Immature natural killer cell (primary cell): ENCODE data around the gene CHD9. TPM values are rescaled to one million over a fixed set of nuclear protein-coding genes. Genes with fewer than 3 reads are reported as not detected.
"Not testable (repeated sequence)": the region's sequence is repeated elsewhere in the genome, so short reads cannot be mapped to it uniquely, and the experiment has no call there.

Source experiments
- DNase-seq, 3 donors: peaks; one replicate each; pipeline ENCODE4 v3.0.0; 2022; ENCODE audit warnings: mixed read lengths in 1 of 3
- H3K27ac Mint-ChIP-seq, 6 donors: one replicate each; pipeline ENCODE4 v1.8.0; 2020; ENCODE audit warnings: mixed read lengths in 6 of 6, mild to moderate bottlenecking in 5 of 6, inconsistent platforms in 4 of 6, moderate library complexity in 3 of 6
- H3K27me3 Mint-ChIP-seq, 3 donors: one replicate each; pipeline ENCODE4 v1.8.0; 2020 to 2021; ENCODE audit warnings: low read depth in 3 of 3, mild to moderate bottlenecking in 3 of 3, mixed read lengths in 3 of 3, moderate library complexity in 3 of 3, inconsistent platforms in 1 of 3
- H3K36me3 Mint-ChIP-seq, 3 donors: one replicate each; pipeline ENCODE4 v1.8.0; 2020; ENCODE audit warnings: mixed read lengths in 3 of 3, inconsistent platforms in 2 of 3, mild to moderate bottlenecking in 2 of 3
- H3K4me1 Mint-ChIP-seq, 2 donors: one replicate each; pipeline ENCODE4 v1.8.0; 2020; ENCODE audit warnings: inconsistent platforms in 2 of 2, mild to moderate bottlenecking in 2 of 2, mixed read lengths in 2 of 2, moderate library complexity in 1 of 2
- H3K4me3 Mint-ChIP-seq, 5 donors: one replicate each; pipeline ENCODE4 v1.8.0; 2020; ENCODE audit warnings: mild to moderate bottlenecking in 5 of 5, mixed read lengths in 5 of 5, inconsistent platforms in 3 of 5, moderate library complexity in 3 of 5
- H3K9me3 Mint-ChIP-seq, 6 donors: one replicate each; pipeline ENCODE4 v1.8.0; 2020; ENCODE audit warnings: mild to moderate bottlenecking in 6 of 6, mixed read lengths in 6 of 6, inconsistent platforms in 4 of 6, moderate library complexity in 3 of 6
- polyA plus RNA-seq, 3 donors: library from polyadenylated mRNA; unstranded; fragments of 300-500 nt; fragmentation: Illumina TruSeq; gene quantifications; one replicate each; pipeline ENCODE4 v1.2.3, GENCODE V29; 2021

CHD9 gene
- polyA plus RNA-seq, 3 donors from 2014 or later, result 47.1 to 68.6 (median 48.5) TPM

DNA sequence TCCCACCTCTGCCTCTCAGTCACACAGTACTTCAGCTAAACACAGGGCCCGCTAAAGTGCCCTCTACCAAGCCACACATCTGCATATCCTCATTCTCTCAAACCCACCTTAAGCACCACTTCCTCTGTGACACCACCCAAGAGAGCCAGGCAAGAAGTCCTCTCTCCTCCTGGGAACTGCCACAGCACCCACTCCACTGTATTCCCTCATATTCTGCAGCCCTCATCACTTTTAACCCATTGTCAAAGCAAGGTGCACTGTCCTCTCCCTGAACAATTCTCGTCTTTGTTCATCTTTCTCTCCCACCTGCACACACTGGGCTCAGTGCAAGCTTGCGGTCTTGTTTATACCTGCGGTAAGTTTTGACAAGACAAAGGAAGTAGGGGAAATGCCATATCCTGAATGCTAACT is 13.6 kb downstream of the CHD9 start:
- DNase-seq, result peak; percentile 47 to 51 (median 49)

DNA sequence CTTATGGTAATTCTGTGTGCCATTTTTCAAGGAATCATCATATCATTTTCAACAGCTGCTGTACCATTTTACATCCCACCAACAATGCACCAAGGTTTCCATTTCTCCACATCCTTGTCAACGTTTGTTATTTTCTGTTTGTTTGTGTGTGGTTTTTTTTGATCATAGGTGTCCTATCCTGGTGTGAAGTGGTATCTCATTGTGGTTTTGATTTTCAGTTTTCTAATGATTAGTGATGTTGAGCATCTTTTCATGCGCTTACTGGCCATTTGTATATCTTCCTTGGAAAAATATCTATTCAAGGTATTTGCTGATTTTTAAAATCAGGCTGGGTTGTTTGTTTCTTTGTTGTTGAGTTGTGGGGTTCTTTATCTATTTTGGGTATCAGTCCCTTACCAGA is 15.0 kb downstream of the CHD9 start:
- peaks cover 0 to 2% (median 0%) of the 10 kb centered on the region in 3 donors for H3K27me3 Mint-ChIP-seq
- H3K4me1 Mint-ChIP-seq, result peaks cover 70 to 83% of the 10 kb centered on the region in 2 donors
- peak in 2 of 3 donors; percentile 14 to 23 for DNase-seq
- no peaks in the 10 kb centered on the region for H3K9me3 Mint-ChIP-seq
- H3K27ac Mint-ChIP-seq, result peak overlapping the region; percentile 14 to 87 (median 58)
- H3K4me3 Mint-ChIP-seq, result peak overlapping the region; percentile 38 to 78 (median 61)
- H3K36me3 Mint-ChIP-seq, result peaks cover 3 to 17% (median 4%) of the 10 kb centered on the region in 3 donors

More for the DNA sequence above, 13.6 kb downstream of the CHD9 start:
- H3K27ac Mint-ChIP-seq, result peak overlapping the region; percentile 39 to 88 (median 85)
- no peaks in the 10 kb centered on the region for H3K9me3 Mint-ChIP-seq
- H3K36me3 Mint-ChIP-seq, result peaks cover 2 to 9% (median 3%) of the 10 kb centered on the region in 3 donors
- peak overlapping the region; percentile 77 to 88 (median 80) for H3K4me3 Mint-ChIP-seq
- peaks cover 79 to 91% of the 10 kb centered on the region in 2 donors for H3K4me1 Mint-ChIP-seq
- peaks cover 0 to 1% (median 0%) of the 10 kb centered on the region in 3 donors for H3K27me3 Mint-ChIP-seq

DNA sequence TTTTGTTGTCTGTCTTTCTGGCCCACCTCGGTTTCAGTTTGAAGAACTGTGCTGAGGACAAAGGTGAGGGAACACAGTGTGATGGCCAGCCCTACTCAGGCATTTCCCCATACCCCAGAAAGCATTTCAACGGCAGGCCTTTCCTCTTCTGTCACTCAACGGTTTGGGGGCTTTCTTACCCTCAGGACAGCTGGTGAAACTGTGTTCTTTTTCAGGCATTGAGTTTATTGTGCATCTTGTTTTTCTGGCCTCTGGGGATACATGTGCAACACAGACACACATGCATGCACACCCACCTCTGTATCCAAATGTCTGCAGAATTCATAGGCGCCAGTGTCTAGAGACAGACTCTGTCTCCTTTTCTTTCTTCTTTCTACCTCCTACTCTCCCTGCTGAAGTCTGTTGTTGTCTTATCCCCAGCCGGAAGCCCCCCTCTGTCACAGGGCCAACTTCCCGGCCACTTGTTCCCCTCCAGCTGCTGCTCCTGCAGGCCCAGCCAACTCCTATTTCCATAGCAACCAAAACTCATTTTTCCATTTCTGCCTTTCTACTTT is 17.0 kb downstream of the CHD9 start:
- Mint-ChIP-seq H3K9me3 (no peaks in the 10 kb centered on the region), H3K4me3 (peak overlapping the region in 2 of 5 donors; percentile 36 to 39), H3K27ac (peak overlapping the region in 5 of 6 donors; percentile 7 to 82 (median 36)), H3K27me3 (peaks cover 0 to 2% (median 0%) of the 10 kb centered on the region in 3 donors), H3K36me3 (peaks cover 4 to 17% (median 4%) of the 10 kb centered on the region in 3 donors), H3K4me1 (peaks cover 54 to 63% of the 10 kb centered on the region in 2 donors)
- no peak for DNase-seq

DNA sequence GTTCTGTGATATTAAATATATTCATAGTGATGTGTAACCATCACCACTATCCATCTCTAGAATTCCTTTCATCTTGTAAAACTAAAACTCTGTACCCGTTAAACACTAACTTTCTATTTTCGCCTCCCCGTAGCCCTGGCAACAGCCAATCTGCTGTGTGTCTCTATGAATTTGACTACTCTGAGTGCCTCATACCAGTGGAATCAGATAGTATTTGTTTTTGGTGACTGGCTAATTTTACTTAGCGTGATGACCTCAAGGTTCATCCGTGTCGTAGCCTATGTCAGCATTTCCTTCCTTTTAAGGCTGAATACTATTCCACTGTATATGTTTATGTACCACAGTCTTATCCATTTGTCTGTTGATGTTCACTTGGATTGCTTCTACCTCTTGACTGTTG is 18.2 kb downstream of the CHD9 start:
- H3K27ac Mint-ChIP-seq, result peak overlapping the region in 4 of 6 donors; percentile 3 to 57 (median 38)
- no peak overlapping the region for H3K4me3 Mint-ChIP-seq
- H3K27me3 Mint-ChIP-seq, result peaks cover 0 to 2% (median 0%) of the 10 kb centered on the region in 3 donors
- H3K9me3 Mint-ChIP-seq, result no peaks in the 10 kb centered on the region
- no peak for DNase-seq
- H3K4me1 Mint-ChIP-seq, result peaks cover 42 to 52% of the 10 kb centered on the region in 2 donors
- H3K36me3 Mint-ChIP-seq, result peaks cover 4 to 17% (median 4%) of the 10 kb centered on the region in 3 donors

DNA sequence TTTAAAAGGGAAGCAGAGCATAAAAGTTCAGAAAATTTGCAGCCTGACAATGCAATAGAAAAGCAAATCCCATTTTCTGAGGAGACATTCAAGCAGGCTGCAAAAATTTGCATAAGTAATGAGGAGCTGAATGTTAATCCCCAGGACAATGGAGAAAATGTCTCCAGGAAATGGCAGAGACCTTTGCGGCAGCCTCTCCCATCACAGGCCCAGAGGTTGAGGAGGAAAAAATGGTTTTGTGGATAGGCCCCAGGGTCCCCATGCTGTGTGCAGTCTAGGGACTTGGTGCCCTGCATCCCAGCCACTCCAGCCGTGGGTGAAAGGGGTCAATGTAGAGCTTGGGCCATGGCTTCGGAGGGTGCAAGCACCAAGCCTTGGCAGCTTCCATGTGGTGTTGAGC is 19.5 kb downstream of the CHD9 start:
- not testable (repeated sequence) for H3K9me3 Mint-ChIP-seq
- H3K36me3 Mint-ChIP-seq, result peaks cover 4 to 21% (median 8%) of the 10 kb centered on the region in 3 donors

DNA sequence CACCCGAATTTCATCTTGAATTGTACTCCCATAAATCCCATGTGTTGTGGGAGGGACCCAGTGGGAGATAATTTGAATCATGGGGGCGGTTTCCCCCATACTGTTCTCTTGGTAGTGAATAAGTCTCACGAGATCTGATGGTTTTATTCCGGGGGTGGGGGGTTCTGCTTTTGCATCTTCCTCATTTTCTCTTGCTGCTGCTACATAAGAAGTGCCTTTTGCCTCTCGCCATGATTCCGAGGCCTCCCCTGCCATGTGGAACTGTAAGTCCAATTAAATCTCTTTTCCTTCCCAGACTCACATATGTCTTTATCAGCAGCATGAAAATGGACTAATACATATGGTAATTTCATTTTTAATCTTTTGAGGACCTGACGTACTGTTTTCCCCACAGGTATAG is 20.7 kb downstream of the CHD9 start:
- not testable (repeated sequence) for H3K9me3 Mint-ChIP-seq, H3K27me3 Mint-ChIP-seq, H3K27ac Mint-ChIP-seq, DNase-seq, H3K4me3 Mint-ChIP-seq
- Mint-ChIP-seq H3K36me3 (peaks cover 4 to 14% (median 8%) of the 10 kb centered on the region in 3 donors), H3K4me1 (peaks cover 21 to 37% of the 10 kb centered on the region in 2 donors)

More for the DNA sequence above, 19.5 kb downstream of the CHD9 start:
- not testable (repeated sequence) for H3K27ac Mint-ChIP-seq, DNase-seq, H3K27me3 Mint-ChIP-seq, H3K4me3 Mint-ChIP-seq
- peaks cover 32 to 48% of the 10 kb centered on the region in 2 donors for H3K4me1 Mint-ChIP-seq

DNA sequence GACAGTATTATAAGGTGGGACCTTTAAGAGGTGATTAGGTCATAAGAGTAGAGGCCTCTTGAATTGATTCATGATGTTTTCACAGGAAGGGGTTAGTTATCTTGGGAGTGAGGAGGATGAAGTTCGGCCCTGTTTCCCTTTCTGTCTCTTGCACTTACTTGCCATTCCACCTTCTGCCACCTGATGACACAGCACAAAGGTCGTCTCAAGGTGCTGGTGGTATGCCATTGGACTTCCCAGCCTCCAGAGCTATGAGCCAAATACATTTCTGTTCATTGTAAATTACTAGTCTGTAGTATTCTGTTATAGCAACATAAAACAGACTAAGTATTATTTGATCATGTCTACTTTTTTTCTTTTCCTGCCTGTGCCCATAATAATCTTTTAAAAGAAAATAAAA is 23.5 kb downstream of the CHD9 start:
- H3K4me1 Mint-ChIP-seq, result peaks cover 6 to 22% of the 10 kb centered on the region in 2 donors
- H3K4me3 Mint-ChIP-seq, result no peak overlapping the region
- DNase-seq, result no peak
- peaks cover 0 to 2% (median 0%) of the 10 kb centered on the region in 3 donors for H3K27me3 Mint-ChIP-seq
- no peaks in the 10 kb centered on the region for H3K9me3 Mint-ChIP-seq
- peaks cover 9 to 21% (median 14%) of the 10 kb centered on the region in 3 donors for H3K36me3 Mint-ChIP-seq
- H3K27ac Mint-ChIP-seq, result peak overlapping the region in 1 of 6 donors; percentile 20

DNA sequence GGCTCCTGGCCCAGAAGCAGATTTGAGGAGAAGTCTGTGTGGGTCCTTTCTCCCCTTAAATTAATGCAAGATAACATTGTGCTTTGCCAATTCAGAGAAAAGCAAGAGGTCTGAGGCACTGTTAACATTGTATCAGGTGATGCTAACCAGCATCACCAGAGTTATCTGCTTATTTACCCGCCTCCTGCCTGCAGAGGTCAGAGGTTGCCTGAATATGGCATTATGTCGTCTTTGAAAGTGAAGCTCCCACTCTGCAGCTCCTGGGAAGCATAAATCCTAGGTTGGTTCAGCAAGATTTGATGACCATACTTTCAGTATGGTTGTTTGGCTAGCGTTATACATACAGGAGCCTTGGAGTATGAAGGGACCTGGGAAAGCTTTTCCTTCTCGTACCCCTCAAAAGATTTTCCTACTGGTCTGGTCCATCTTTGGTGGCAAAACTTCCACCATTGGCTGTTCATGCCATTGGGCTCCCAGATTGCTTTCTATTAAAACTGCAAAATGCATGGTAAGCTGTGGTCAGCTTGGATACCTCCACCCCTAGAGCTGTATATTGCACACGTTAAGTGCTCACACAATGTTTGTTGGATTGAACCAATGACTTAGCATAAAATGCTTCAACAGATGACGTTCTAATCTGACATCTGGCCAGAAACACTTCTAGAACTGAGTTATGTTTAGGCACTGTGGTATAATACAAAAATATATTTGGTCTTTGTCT is 24.1 kb downstream of the CHD9 start:
- H3K27me3 Mint-ChIP-seq, result peaks cover 0 to 2% (median 0%) of the 10 kb centered on the region in 3 donors
- no peak for DNase-seq
- H3K4me1 Mint-ChIP-seq, result peaks cover 4 to 20% of the 10 kb centered on the region in 2 donors
- peaks cover 9 to 21% (median 10%) of the 10 kb centered on the region in 3 donors for H3K36me3 Mint-ChIP-seq
- no peak overlapping the region for H3K27ac Mint-ChIP-seq
- H3K9me3 Mint-ChIP-seq, result no peaks in the 10 kb centered on the region
- no peak overlapping the region for H3K4me3 Mint-ChIP-seq

DNA sequence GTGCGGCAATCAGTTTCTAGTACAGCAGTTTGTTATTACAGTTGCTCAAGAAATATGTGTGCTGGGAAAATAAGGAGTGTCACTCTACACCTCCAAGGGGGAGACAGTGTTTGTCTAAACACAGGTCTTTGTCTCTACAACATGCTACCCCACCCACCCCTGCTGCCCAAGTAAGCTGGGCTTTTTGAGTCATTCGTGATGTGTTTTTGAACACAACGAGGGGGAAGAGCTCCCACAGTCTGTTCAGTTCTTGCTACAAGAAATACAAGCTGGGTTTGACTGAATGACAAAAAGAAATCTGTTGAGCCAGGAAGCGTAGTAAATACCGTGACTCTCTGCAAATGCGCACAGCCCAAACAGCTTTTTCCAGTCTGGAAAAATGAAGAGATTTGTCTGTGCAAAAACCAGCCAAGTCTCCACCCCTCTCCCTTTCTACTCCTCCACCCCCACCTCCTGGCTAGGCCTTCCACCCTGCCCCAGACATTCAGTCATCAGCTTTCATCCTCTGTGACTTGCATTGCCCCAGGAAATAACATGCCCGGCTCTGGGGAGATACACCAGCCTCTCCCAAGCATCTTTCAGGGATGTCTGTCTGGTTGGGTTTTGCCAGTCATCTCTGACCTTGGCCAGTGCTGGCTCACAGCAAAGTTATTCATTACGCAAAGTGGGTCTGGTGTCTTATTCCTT is 25.7 kb downstream of the CHD9 start:
- H3K36me3 Mint-ChIP-seq, result peaks cover 6 to 22% (median 13%) of the 10 kb centered on the region in 3 donors
- DNase-seq, result no peak
- no peak overlapping the region for H3K4me3 Mint-ChIP-seq
- H3K27ac Mint-ChIP-seq, result peak overlapping the region in 1 of 6 donors; percentile 17
- H3K27me3 Mint-ChIP-seq, result peaks cover 0 to 1% (median 0%) of the 10 kb centered on the region in 3 donors
- peaks cover 4 to 20% of the 10 kb centered on the region in 2 donors for H3K4me1 Mint-ChIP-seq
- H3K9me3 Mint-ChIP-seq, result no peaks in the 10 kb centered on the region

DNA sequence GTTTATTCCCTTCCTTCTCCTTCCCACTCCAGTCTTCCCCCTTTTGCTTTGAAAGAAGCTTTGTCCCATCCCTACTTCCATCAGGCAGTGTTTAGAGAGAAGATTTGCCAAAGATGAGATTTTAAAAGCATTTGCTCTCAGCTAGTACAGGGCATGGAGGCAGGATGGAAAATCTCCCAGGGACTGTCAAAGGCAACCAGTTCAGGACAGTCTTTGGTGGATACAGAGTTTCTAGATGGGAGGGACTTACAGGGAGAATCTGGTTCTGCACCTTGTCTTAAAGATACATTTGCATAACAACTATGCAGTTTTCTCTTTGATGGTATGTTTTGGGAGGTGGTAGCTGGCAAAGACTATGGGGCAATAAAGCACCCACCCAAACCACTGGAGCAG is 26.2 kb downstream of the CHD9 start:
- H3K36me3 Mint-ChIP-seq, result peaks cover 6 to 22% (median 14%) of the 10 kb centered on the region in 3 donors
- H3K4me1 Mint-ChIP-seq, result peaks cover 4 to 20% of the 10 kb centered on the region in 2 donors
- H3K9me3 Mint-ChIP-seq, result no peaks in the 10 kb centered on the region
- H3K27ac Mint-ChIP-seq, result peak overlapping the region in 1 of 6 donors; percentile 17
- DNase-seq, result no peak
- peaks cover 0 to 2% (median 0%) of the 10 kb centered on the region in 3 donors for H3K27me3 Mint-ChIP-seq
- no peak overlapping the region for H3K4me3 Mint-ChIP-seq

DNA sequence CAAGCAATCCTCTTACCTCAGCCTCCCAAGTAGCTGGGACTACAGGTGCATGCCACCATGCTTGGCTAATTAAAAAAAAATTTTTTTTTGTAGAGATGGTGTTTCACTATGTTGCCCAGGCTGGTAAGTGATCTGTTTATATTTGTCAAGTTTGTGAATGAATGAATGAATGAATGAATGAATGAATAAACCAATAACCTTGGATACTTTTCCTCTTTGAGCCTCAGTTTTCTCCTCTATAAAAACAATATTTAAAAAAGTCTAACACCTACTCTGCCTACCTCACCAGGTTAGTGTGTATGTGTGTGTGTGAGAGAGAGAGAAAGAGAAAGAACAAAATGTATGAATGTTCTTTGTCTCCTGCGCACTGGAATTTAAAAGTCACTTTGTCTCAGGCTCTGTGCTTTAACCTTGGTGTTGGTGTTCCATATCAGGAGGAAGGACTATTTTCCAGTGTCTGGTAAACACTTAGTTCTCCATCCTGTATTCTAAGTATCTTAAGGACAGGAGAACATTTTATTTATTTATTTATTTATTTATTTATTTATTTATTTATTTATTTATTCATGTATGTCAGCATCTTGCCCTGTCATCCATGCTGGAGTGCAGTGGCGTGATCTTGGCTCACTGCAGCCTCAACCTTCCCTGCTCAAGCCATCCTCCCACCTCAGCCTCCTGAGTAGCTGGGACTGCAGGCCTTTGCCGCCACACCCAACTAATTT is 27.1 kb downstream of the CHD9 start:
- H3K4me3 Mint-ChIP-seq, result no peak overlapping the region
- H3K4me1 Mint-ChIP-seq, result peaks cover 4 to 20% of the 10 kb centered on the region in 2 donors
- peaks cover 6 to 22% (median 14%) of the 10 kb centered on the region in 3 donors for H3K36me3 Mint-ChIP-seq
- H3K27ac Mint-ChIP-seq, result no peak overlapping the region
- DNase-seq, result no peak
- no peaks in the 10 kb centered on the region for H3K9me3 Mint-ChIP-seq
- H3K27me3 Mint-ChIP-seq, result peaks cover 0 to 2% (median 0%) of the 10 kb centered on the region in 3 donors

DNA sequence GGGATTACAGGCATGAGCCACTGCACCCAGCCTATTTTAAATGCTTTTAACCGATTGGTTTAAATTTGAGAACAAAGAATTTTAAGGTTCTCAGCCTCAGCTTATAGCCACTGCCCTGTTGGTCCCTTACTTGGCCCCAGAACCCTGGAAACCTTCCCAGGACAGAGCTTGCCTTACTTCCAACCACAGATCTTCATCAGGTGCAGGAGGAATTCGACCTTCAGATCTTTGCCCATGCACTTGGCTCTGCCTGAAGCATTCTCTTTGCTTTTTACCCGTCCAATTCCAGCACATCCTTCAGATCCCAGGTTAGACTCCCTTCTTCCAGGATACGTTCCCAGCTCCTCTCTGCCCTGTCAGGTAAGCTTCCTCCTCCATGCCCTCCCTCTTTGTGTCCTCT is 27.7 kb downstream of the CHD9 start:
- Mint-ChIP-seq H3K4me1 (peaks cover 4 to 20% of the 10 kb centered on the region in 2 donors), H3K4me3 (no peak overlapping the region), H3K36me3 (peaks cover 6 to 24% (median 14%) of the 10 kb centered on the region in 3 donors), H3K27me3 (peaks cover 0 to 2% (median 0%) of the 10 kb centered on the region in 3 donors), H3K27ac (peak overlapping the region in 2 of 6 donors; percentile 41 to 76), H3K9me3 (no peaks in the 10 kb centered on the region)
- no peak for DNase-seq

DNA sequence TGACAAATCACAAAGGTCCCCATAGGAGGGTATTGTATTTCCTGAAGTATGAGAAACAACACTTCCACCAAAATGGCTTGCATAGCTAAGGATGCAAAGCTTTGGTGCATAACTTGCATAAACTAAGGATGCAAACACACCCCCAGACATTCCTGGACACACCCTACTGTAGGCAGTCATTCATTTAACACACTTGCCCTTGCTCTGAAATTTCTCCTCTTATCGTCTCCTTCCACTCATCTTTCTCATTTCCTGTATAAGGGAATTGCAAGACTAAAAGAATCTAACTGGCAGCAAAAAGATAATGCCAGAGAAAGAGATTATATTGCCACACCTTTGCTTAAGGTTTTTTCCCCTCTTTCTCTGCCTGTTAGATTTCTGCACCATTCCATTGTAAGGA is 28.3 kb downstream of the CHD9 start:
- Mint-ChIP-seq H3K27ac (peak overlapping the region in 1 of 6 donors; percentile 41), H3K4me1 (peaks cover 4 to 19% of the 10 kb centered on the region in 2 donors), H3K9me3 (no peaks in the 10 kb centered on the region), H3K27me3 (peaks cover 0 to 2% (median 0%) of the 10 kb centered on the region in 3 donors), H3K4me3 (no peak overlapping the region), H3K36me3 (peaks cover 5 to 23% (median 14%) of the 10 kb centered on the region in 3 donors)
- DNase-seq, result no peak
